ENCODE data around the gene ATP10A. TPM values are rescaled to one million over a fixed set of nuclear protein-coding genes. Genes with fewer than 3 reads are reported as not detected.

ATP10A gene
- total and polyA plus RNA-seq, 2 of the 8 experiments (the other 6 are each of a cell fraction or from before 2014, with no cell fraction given), result 2.0 to 2.8 TPM

DNA sequence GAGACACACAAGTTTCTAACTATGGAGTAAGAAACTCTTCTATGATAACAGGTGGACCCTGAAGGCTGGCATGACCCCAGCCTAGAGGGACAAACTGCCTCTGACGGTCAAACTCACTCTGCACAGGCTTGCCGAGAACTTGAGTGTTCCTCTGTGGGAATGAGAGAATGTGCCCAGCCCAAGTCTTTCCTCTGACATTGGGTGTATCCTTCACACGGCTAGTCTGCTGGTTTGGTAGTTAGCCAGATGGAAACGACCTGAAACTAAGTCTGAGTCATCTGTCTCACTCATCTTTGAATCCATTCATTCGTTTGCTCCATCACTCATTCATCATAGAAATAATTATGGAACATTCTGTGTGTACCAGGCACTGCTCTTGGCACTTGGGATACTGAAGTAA lies 198.4 kb downstream of the ATP10A start:
- Histone ChIP-seq H4K91ac (replicated peaks; ENCODE audit: insufficient read length, low read length) (no peak overlapping the region), H3K23ac (ENCODE audit: insufficient read length) (no peak overlapping the region), H2BK5ac (ENCODE audit: low read depth, low read length) (no peak overlapping the region), H3K4ac (replicated peaks; ENCODE audit: insufficient read length, low read depth, low read length) (no peak overlapping the region), H4K8ac (ENCODE audit: extremely low read depth, insufficient read depth, low read length) (no peak overlapping the region), H3K9me3 (ENCODE audit: insufficient read depth in 2 of 2, low read depth in 1 of 2, low read length in 1 of 2) (no peaks in the 10 kb centered on the region), H3K27me3 (replicated peaks in 1 of 4; ENCODE audit: control insufficient read depth in 3 of 4, extremely low read depth in 1 of 4, insufficient read depth in 3 of 4, low read length in 3 of 4) (no peaks in the 10 kb centered on the region), H3K79me1 (ENCODE audit: low read depth, low read length) (no peaks in the 10 kb centered on the region), H3K36me3 (ENCODE audit: control insufficient read depth in 2 of 4, insufficient read depth in 4 of 4, low read length in 3 of 4) (no peaks in the 10 kb centered on the region), H2BK120ac (replicated peaks; ENCODE audit: low read depth, low read length) (no peak overlapping the region), H3K27ac (ENCODE audit: low read depth, low read length) (no peak overlapping the region), H3K79me2 (ENCODE audit: control insufficient read depth in 1 of 2, insufficient read depth in 2 of 2, low read length in 2 of 2) (no peaks in the 10 kb centered on the region), H2BK20ac (ENCODE audit: low read length) (no peak overlapping the region), H4K5ac (ENCODE audit: insufficient read length, low read depth, low read length) (no peak overlapping the region), H3K4me2 (ENCODE audit: insufficient read depth in 1 of 2, low read depth in 2 of 2, low read length in 2 of 2) (no peak overlapping the region), H3K4me3 (ENCODE audit: extremely low read depth in 1 of 4, insufficient read depth in 2 of 4, low read depth in 3 of 4, low read length in 4 of 4) (no peak overlapping the region), H3K14ac (ENCODE audit: insufficient read length) (no peak overlapping the region), H3K18ac (ENCODE audit: extremely low read depth, low read length) (no peak overlapping the region), H4K20me1 (replicated peaks in 1 of 2; ENCODE audit: control insufficient read depth in 1 of 2, insufficient read depth in 2 of 2, low read length in 2 of 2) (no peaks in the 10 kb centered on the region), H3K9ac (replicated peaks in 1 of 4; ENCODE audit: extremely low read depth in 1 of 4, low read depth in 3 of 4, low read length in 3 of 4) (no peak overlapping the region), H3K4me1 (replicated peaks in 1 of 4; ENCODE audit: control insufficient read depth in 3 of 4, insufficient read depth in 4 of 4, low read length in 3 of 4) (peaks cover 5 to 16% (median 11%) of the 10 kb centered on the region in 4 experiments), H2BK15ac (ENCODE audit: low read length) (0 out of 2 replicates have a peak overlapping the region, but pooled peaks have one; percentile 11), H3K23me2 (ENCODE audit: low read depth, low read length) (no peaks in the 10 kb centered on the region; the same call in 1 of the 2 replicates), H2AFZ (ENCODE audit: low read length) (no peak overlapping the region), H2BK12ac (ENCODE audit: low read depth, low read length) (no peak overlapping the region), H3K56ac (replicated peaks; ENCODE audit: insufficient read length, low read depth, low read length) (no peak overlapping the region), H2AK5ac (ENCODE audit: low read depth, low read length) (no peak overlapping the region)
- FAIRE-seq (no peak), DNase-seq (ENCODE audit: low read depth in 1 of 2, low spot score in 2 of 2) (no peak)
- 86% methylated on average over 4 of the region's 5 CpGs; no CpG with 5 or more reads in 1 of the 2 experiments for WGBS, 2 experiments (ENCODE audit: extremely low coverage in 1 of 2, insufficient coverage in 1 of 2, insufficient read length in 1 of 2, insufficient replicate concordance in 2 of 2, low coverage in 1 of 2, low lambda C conversion rate in 2 of 2, missing lambda C conversion rate in 1 of 2)
- ChIA-PET CTCF (ENCODE audit: partially characterized antibody) (interaction anchor here (1.6 kb wide), 1 partner anchor 83 kb away, joined by 3 read pairs; no protein-coding TSS in a partner anchor), POLR2A (ENCODE audit: partially characterized antibody) (interaction anchor here (1.5 kb wide), 1 partner anchor 15 kb away, joined by 3 read pairs; no protein-coding TSS in a partner anchor)
- TF ChIP-seq NRF1 (IDR thresholded peaks at IDR 0.05; ENCODE audit: low read depth, low read length), result no peak
- no peak for TF ChIP-seq USF2 (IDR thresholded peaks at IDR 0.05; ENCODE audit: low read length)
- TF ChIP-seq POLR2AphosphoS5 (IDR thresholded peaks at IDR 0.05; ENCODE audit: low read depth, low read length), result no peak
- TF ChIP-seq RAD21 (IDR thresholded peaks at IDR 0.05 in 1 of 2, conservative IDR thresholded peaks at IDR 0.05 in 1 of 2; ENCODE audit: low read depth in 2 of 2, low read length in 2 of 2), result no peak
- TF ChIP-seq CEBPB (IDR thresholded peaks at IDR 0.05; ENCODE audit: low read depth, low read length), result no peak
- no peak for TF ChIP-seq BCL11A (IDR thresholded peaks at IDR 0.05; ENCODE audit: low read depth in 2 of 2, low read length in 2 of 2)
- no peak for TF ChIP-seq HDAC6 (IDR thresholded peaks at IDR 0.05; ENCODE audit: low read depth, low read length)
- no peak for TF ChIP-seq TCF12 (IDR thresholded peaks at IDR 0.05; ENCODE audit: low read depth, low read length)
- no peak for TF ChIP-seq CTBP2 (IDR thresholded peaks at IDR 0.05; ENCODE audit: borderline replicate concordance, insufficient read depth, insufficient read length, low read length)

Data from H1 (cell line).